ENCODE data around the gene ABCB11.
"Not testable (repeated sequence)": the region's sequence is repeated elsewhere in the genome, so short reads cannot be mapped to it uniquely, and the experiment has no call there.

The ABCB11 gene

DNA sequence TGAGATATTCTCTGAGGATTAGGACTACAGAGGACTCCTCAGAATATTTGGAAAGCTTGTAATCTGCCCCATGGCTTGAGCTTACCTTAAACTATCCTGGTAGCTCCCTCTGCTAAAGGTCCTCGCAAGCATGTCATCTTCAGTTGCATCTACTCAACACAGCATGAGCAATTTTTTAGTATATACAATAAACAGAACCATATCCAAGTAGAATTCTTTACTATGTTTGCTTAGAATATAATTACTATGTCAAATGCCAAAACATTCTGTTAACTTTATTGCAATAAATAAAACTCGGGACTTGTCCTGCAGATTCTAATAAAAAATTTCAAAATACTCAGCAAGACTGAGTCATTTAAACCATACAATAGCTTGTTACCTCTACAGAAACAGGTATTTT lies 62.8 kb downstream of the ABCB11 start:
- DNase-seq = no peak

DNA sequence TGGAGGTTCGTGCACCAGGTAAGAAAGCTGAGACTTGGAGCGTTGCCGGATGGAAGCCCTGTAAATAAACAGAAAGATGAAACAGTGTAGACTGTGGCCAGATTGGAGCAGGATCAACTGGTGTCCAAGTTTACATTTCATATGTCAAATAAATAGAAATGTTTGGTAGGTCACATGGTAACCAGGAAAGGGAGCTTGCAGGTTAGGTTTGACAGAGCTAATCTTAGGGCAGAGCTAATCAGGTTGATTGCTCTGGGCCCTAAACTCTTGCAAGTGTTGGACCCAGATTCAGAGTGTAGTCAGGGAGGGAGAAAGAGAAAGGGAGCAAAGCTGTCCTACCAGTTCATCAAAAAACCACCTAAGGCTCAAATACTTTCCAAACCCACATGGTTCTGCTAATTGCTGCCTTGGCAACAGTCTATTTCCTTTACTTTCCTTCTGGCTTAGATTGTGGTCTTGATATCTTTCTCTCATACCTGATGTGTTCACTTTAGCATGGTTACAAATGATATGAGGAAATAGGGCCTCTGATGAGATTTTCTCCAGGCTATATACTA lies 66.8 kb downstream of the ABCB11 start:
- DNase-seq = no peak

DNA sequence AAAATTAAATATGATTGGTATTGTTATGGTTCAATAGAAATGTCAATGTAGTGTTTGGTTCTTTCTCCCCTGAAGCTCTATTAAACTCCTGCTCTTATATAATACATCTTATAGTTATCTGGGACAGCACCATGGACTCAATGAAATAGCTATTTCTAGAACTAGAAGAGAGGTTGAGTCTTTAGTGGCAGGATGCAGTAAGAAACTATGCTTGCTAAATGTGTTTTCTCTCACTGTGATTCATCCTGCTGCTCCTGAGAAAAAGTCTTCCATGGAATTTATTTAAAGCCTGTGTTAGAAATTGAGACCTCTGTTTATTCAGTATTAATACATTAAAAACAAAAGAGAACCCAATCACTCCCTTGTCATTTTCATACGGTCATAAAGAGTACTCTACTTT lies 68.5 kb downstream of the ABCB11 start:
- no peak for DNase-seq

DNA sequence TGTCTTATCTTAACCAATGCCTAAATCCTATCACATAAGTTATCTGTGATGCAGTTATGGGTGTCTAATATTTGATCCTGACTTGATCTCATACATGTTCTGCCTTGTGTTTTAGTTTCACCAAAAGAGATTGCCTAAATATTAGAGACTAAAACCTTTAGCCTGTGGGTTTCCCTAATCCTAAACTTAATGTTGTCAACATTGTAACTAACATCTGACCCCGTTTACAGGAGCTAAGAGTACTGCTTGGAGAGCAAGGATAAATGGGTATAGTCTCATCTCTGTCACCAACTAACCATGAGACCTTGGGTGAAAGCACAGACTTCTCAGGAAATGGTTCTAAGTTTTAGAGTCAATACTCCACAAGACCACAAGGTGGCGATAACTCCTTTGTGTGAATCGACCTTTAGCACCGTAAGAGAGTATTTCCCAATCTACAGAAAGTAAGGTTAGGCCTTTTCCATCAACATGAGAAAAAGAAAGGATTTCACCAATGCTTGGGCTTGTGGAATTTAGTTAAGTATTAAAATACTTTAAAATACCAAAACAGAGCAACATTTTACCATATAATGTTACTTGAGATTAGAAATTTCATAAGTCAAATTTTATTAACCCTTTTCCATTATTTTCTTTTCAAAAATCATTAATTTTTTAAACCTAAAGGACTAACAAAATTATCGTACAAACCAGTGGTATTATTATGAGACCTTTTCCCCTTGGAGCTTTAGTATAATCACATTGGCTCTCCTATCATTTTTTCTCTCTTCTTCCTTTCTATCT lies 69.5 kb downstream of the ABCB11 start:
- no peak for DNase-seq

DNA sequence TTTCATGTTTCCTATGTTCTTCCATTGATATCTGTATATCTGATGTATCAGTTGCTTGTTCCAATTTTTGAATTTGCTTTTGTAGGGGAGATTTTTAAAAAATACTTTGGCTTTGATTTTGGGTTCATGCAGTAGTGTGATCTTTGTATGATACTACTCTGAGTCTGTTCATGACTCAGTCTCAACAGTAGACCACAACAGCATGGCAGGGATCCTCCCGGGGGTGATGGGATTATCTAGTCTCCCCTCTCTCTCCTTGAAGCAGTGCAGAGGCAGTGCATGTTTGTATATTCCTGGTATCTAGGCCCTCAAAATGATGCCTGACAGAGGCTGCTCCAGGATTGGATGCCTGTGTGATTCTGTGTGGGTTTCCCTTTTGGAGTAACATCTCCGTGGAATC lies 74.7 kb downstream of the ABCB11 start:
- no peak for DNase-seq

DNA sequence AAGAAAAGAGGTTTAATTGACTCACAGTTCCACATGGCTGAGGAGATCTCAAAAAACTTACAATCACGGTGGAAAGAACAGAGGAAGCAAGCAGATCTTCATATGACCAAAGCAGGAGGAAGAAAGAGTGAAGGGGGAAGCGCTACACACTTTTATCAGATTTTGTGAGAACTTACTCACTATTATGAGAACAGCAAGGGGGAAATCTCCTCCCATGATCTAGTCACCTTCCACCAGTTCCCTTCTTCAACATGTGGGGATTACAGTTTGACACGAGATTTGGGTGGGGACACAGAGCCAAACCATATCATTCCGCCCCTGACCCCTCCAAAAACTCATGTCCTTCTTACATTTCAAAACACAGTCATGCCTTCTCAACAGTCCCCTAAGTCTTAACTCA lies 75.8 kb downstream of the ABCB11 start:
- DNase-seq = no peak

DNA sequence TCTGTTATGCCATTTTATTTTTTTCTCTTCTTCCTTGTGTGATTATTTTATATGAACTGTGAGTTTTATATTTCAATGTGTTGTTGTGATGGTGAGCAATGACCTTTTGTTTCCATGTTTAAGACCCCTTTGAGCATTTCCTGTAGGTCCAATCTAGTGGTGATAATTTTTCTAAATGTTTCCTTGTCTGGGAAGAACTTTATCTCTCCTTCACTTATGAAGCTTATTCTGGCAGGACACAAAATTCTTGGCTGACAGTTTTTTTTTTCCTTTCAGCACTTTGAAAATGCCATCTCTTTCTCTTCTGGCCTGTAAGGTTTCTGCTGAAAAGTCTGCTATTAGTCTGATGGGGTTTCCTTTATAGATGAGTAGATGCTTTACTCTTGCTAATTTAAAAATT lies 76.9 kb downstream of the ABCB11 start:
- DNase-seq = no peak

DNA sequence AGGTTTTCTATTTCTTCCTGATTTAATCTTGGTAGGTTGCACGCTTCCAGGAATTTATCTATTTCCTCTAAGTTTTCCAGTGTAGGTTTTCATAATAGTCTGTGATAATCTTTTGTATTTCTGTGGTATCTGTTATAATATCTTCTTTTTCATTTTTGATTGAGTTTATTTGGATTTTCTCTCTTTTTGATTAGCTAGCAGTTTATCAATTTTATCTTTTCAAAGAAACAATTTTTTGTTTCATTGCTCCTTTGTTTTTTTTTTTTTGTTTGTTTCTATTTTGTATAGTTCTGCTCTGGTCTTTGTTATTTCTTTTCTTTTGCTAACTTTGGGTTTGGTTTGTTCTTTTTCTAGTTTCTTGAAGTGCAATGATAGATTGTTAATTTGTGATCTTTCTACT lies 78.7 kb downstream of the ABCB11 start:
- DNase-seq = no peak

DNA sequence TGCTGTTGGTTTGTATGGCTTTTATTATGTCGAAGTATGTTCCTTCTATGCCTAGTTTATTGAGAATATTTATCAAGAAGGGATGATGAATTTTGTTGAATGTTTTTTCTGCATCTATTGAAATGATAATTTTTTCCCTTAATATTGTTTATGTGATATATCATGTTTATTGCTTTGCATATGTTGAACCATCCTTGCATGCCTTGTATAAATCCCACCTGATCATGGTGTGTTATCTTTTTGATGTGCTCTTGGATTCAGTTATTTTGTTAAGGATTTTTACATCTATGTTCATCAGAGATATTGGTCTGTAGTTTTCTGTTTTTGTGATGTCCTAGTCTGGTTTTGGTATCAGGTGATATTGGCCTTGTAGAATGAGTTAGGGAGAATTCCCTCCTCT lies 79.3 kb downstream of the ABCB11 start:
- no peak for DNase-seq

DNA sequence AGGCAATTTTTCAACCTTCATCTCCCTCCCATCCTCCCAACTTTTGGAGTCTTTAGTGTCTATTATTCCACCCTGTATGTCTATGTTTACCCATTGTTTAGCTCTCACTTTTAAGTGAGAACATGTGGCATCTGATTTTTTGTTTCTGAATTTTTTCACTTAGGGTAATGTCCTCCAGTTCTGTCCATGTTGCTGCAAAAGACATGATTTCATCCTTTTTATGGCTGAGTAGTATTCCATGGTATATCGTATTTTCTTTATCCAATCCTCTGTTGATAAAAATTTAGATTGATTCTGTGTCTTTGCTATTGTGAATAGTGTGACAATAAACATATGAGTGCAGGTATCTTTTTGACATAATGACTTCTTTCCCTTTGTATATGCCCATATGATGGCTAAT lies 81.8 kb downstream of the ABCB11 start:
- DNase-seq = no peak

DNA sequence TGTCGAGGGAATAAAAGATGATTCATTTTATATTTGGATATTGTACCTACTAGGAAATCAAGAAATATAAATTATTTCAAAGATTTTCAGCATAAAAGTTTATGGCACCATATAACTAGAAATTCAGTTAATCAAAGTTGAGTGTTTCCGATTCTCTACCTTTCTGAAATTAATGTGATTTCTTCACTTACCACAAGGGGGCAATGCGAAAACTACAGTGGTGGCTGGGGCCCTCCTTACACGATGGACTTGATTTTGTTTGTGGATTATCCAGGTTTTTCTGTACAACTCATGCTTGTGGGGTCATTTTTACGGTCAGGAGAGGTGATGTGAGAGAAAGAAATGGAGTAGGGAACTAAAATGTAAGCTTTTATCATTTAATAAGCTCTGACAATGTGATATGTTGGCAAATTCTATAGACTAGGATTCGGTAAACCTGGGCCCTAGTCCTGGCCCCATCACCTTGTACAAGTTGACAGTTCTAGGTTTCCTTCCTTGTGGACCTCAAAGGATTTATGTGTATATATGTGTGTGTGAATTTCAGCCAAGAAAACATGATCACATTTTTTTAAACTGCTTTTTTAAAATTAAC lies 82.4 kb downstream of the ABCB11 start:
- DNase-seq = no peak

DNA sequence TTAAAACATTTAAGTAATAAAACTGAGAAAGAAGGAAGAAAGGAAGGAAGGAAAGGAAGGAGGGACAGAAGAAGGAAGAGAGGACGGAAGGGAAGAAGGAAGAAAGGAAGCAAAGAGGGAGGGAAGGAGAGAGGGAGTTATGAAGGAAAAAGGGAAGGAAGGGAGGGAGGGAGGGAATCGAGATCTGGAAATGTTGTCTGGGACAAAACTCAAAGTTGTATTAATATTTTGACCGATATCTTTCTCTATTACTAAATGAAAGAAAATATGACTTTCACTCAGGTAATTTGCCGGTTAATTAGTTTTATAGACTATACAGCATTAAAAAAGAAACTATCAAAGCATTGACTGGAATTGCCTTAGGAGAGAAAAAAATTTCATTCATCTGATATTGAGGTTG lies 85.6 kb downstream of the ABCB11 start:
- DNase-seq = no peak

DNA sequence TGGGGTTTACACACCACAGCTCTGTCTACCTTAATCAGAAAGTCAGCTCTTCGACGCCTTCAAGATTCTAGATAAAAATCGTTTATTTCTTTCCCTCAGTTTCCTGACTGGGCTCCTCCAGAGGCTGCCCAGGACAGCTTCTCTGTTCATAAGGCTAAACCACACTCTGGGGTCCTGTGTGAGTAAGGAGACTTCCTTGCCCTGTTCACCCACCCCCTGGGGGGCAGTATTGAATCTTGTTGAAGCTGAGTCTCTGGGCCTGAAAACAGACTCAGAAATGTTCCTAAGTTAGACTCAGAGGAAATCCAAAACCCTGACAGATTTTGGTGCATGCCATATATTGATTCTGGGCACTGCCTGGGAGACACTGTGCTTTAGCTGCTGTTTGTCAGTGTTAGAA lies 87.1 kb downstream of the ABCB11 start:
- no peak for DNase-seq

DNA sequence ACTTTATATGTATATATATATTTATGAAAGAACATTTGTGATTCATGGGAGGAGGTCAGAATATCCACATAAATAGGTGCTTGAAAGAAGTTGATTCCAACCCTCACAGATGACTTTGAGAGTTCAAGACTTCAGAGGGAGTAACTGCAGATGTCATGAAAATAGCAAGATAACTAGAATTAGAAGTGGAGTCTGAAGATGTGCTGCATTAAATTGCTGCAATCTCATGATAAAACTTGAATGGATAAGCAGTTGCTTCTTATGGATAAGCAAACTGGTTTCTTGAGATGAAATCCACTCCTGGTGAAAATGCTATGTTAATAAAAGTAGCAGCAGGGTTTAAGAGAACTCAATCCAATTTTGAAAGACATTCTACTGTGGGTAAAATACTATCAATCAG lies 89.8 kb downstream of the ABCB11 start:
- DNase-seq = no peak

DNA sequence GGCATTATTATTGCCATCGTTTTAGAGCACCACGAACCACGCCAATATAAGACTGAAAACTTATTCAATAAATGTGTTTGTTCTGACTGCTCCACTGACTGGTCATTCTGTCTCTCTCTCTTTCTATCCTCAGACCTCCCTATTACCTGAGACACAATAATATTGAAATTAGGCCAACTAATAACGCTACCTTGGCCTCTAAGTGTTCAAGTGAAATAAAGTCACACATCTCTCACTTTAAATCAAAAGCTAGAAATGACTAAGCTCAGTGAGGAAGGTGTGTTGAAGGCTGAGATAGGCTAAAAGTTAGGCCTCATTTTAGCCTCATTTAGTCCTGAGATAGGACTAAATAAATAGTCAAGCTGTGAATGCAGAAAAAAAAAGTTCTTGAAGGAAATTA lies 91.2 kb downstream of the ABCB11 start:
- DNase-seq = no peak

DNA sequence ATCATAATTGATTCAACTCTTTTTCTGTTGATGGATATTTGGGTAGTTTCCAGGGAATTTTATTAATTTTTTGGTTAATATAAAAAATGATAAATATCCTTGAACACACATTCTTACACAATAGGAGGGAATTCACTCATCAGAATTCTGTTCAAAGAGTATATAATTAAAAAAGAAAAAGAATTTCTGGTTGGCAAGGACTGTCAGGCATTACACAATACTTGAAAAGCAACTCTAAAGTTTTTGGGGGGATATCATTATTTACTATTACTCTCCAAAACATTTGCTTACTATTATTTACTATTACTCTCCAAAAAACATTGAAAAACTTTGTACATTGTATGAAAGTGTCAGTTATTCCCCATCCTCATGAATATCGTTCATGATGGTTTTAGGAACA lies 92.1 kb downstream of the ABCB11 start:
- DNase-seq = no peak

DNA sequence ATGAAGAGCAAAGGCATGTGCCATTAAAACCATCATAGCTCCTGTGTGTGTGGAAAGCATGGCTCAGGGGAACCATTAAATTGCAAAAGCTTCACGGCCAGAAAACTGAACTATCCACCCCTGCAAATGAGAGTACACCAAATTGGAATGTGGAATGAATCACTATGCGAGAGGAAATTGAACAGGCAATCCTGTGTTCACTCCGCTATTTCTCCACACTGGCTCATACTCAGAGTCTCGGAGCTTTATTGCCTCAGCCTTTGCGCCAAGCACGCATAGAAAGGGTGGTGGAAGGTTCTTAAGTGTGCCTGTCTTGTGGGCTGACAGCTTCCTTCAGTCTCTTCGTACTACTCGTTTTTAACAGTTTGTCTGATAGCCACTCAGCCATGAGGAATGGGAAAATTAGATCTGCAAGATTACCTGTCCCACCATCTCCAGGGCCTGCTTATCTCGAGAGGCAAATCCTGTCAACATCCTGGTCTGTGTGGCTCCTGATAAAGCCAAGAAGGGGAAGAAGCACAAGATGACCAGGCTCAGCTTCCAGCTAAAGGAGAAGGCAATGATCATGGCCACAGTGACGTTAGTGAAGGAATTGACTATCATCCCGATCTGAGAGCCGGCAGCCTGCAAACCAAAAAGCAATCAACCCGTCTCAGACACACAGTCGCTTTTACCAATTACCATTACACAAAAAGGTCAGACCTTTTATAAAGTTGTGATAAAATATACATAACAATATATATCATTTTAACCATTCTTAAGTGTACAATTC lies 95.1 kb downstream of the ABCB11 start:
- DNase-seq = no peak

DNA sequence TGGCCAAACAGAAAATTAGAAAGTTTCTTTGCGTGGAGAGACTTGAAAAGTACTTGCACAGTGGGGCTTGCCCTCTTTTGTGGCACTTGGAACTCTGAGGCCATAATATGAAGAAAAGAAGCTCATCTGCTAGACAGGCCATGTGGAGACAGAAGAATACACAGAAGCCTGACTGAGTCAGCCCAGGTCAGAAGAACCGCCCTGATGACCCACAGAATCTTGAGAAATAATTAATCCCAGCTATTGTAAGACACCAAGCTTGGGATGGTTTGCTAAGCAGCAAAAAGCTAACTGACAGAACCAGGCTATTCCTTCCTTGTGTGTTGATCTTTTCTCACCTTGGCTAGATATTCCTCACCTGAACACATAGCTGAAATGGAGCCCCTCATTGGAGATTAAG lies 96.3 kb downstream of the ABCB11 start:
- DNase-seq = no peak

DNA sequence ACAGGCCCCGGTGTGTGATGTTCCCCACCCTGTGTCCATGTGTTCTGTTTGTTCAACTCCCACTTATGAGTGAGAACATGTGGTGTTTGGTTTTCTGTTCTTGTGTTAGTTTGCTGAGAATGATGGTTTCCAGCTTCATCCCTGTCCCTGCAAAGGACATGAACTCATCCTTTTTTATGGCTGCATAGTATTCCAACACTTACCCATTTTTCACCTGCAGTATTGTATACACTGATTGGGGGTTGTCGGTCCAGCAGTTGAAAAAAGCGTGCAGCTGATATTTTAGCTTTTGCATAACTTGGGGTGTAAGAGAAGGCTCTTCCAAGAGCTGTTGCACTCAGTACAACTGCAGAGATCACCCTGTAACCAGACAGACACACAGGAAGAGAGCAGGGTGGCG lies 99.0 kb downstream of the ABCB11 start:
- DNase-seq = not testable (repeated sequence)

DNA sequence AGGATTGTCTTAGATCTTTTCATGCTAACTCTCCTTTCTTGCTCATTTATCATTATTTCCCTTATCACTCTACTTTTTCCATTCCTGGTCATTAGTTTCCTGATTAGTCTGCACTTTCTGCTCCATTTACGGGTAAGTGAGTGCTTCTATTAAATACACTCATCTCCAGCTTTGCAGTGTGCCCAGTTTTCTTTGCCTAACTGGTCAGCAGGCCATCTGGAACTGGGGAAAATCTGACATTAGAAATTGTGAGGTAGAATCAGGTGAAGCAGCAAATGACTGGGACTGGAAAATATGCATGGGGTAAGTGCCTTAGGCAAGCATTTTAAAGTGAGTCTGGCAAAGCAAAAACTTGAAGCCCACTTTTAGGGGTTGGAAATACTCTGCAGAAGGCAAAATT lies 100.9 kb downstream of the ABCB11 start:
- DNase-seq = no peak

DNA sequence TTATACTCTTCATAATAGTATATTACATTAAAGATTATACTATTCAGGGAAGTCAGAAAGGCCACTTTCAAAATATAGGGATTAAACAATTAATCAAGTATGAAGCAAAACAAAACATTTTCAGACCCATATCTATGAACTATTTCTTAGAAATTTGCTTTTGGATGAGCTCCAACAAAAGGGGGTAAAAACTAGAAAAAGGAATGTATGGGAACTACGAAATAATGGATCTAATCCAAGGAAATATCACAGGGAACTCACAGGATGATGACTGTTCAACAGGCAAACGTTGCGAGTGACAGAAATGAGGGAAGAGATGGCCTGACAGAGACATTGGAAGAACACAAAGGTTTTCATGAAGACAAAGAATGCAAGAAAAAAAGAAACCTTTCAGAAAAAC lies 102.1 kb downstream of the ABCB11 start:
- DNase-seq = no peak

DNA sequence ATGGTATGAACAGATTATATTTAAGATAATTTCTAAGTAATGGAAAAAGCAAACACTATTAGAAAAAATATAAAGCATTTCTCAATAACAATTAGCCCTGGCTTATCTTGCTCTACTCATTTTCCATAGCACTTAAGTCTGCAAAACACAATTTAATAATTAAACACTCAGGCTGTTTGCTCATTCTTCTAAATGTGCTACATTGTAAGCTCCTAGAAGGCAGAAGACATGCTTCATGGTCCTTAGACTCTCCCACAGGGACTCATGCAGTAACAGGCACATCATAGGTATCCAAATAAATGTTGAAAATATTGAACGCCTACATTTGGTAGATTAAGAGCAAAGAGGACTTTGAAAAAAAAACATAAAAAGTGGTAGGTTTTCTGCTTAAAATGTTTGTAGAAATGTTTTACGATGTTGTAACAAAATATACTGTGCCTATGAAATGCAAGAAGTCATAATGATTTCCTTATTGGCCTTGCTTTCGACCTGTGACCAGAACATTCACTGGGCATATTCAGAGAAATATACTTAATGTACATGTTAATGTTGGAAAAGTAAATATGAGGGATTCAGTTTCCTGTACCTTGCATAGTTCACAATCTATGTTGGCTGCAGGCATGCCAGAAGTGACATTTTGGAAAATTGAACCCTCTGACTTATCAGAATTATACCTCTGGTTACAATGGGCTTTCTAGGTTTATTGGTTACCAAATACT lies 102.9 kb downstream of the ABCB11 start:
- DNase-seq = no peak

Measured in NK-92 treated with Interleukin-12 subunit alpha and Interleukin-12 subunit beta, amount 100 ng/mL, for 24 hours (cell line).